ENCODE data around the gene LIME1. TPM values are rescaled to one million over a fixed set of nuclear protein-coding genes. Genes with fewer than 3 reads are reported as not detected.

LIME1 gene
- polyA plus RNA-seq, 4 donors: 4.6 to 13.6 (median 7.3) TPM

DNA sequence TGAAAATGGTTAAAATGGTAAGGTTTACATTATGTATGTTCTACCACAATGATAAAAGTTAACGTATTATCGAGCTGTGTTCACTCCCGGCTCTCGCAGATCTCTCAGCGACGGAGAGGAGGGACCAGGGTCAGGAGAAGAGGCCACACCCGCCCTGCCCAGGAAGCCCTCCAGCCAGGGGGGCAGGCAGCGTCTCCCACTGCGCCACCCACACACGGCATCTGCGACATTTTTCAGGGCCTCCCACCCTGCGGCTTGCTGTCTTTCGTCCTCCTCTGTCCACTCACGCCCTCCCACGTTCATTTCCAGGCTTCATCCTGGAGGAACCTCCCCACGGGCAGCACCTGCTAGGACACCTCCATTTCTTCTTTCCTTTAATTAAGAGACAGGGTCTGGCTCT lies 51.3 kb downstream of the LIME1 start:
- DNase-seq (ENCODE audit: low read depth in 4 of 4, low spot score in 3 of 4): no peak

Other genes starting within 250 kb of the LIME1 start
- 1 to 10 TPM in 3 of 4 donors, under 1 TPM in 1; 0.56 to 3.8 (median 1.4) TPM for gene EEF1A2, start 237.6 kb upstream of the LIME1 start, polyA plus RNA-seq (ENCODE audit: insufficient read length in 4 of 4)
- 100 to 1,000 TPM; 159 to 425 (median 233) TPM for gene PPDPF, start 215.9 kb upstream of the LIME1 start, polyA plus RNA-seq (ENCODE audit: insufficient read length in 4 of 4)
- gene PTK6, start 199.3 kb upstream of the LIME1 start, polyA plus RNA-seq (ENCODE audit: insufficient read length in 4 of 4): 1 to 10 TPM in 2 of 4 donors, under 1 TPM in 2; 0.44 to 1.1 (median 0.81) TPM
- gene SRMS, start 188.9 kb upstream of the LIME1 start, polyA plus RNA-seq (ENCODE audit: insufficient read length in 4 of 4): under 1 TPM in 3 of 4 donors, not detected in 1; 0.17 to 0.31 (median 0.24) TPM
- gene FNDC11, start 182.5 kb upstream of the LIME1 start, polyA plus RNA-seq (ENCODE audit: insufficient read length in 4 of 4): 1 to 10 TPM in 3 of 4 donors, under 1 TPM in 1; 0.90 to 2.1 (median 1.1) TPM
- 10 to 100 TPM; 10.1 to 15.3 (median 11.2) TPM for gene HELZ2, start 162.4 kb upstream of the LIME1 start, polyA plus RNA-seq (ENCODE audit: insufficient read length in 4 of 4)
- gene GMEB2, start 109.6 kb upstream of the LIME1 start, polyA plus RNA-seq (ENCODE audit: insufficient read length in 4 of 4): 10 to 100 TPM in 3 of 4 donors, 1 to 10 TPM in 1; 9.4 to 12.7 (median 10.7) TPM
- gene STMN3, start 83.2 kb upstream of the LIME1 start, polyA plus RNA-seq (ENCODE audit: insufficient read length in 4 of 4): 10 to 100 TPM; 23.5 to 39.7 (median 29.3) TPM
- 10 to 100 TPM; 15.8 to 18.2 (median 17.6) TPM for gene RTEL1, start 78.4 kb upstream of the LIME1 start, polyA plus RNA-seq (ENCODE audit: insufficient read length in 4 of 4)
- gene TNFRSF6B, start 40.0 kb upstream of the LIME1 start, polyA plus RNA-seq (ENCODE audit: insufficient read length in 4 of 4): 1 to 10 TPM; 1.1 to 2.7 (median 1.6) TPM
- gene ARFRP1, start 28.7 kb upstream of the LIME1 start, polyA plus RNA-seq (ENCODE audit: insufficient read length in 4 of 4): 10 to 100 TPM; 29.9 to 41.3 (median 34.4) TPM
- 10 to 100 TPM; 15.2 to 24.6 (median 18.0) TPM for gene ZGPAT, start 28.6 kb upstream of the LIME1 start, polyA plus RNA-seq (ENCODE audit: insufficient read length in 4 of 4)
- gene SLC2A4RG, start 3.1 kb downstream of the LIME1 start, polyA plus RNA-seq (ENCODE audit: insufficient read length in 4 of 4): 100 to 1,000 TPM in 1 of 4 donors, 10 to 100 TPM in 3; 75.7 to 142 (median 80.1) TPM
- gene ZBTB46, start 94.6 kb downstream of the LIME1 start, polyA plus RNA-seq (ENCODE audit: insufficient read length in 4 of 4): 10 to 100 TPM; 16.7 to 20.1 (median 18.0) TPM
- not detected for gene ABHD16B, start 124.8 kb downstream of the LIME1 start, polyA plus RNA-seq (ENCODE audit: insufficient read length in 4 of 4)
- 10 to 100 TPM; 84.8 to 91.5 (median 87.1) TPM for gene TPD52L2, start 128.6 kb downstream of the LIME1 start, polyA plus RNA-seq (ENCODE audit: insufficient read length in 4 of 4)
- gene DNAJC5, start 158.5 kb downstream of the LIME1 start, polyA plus RNA-seq (ENCODE audit: insufficient read length in 4 of 4): 10 to 100 TPM; 28.3 to 34.5 (median 31.1) TPM
- 10 to 100 TPM; 37.8 to 53.6 (median 45.0) TPM for gene UCKL1, start 219.8 kb downstream of the LIME1 start, polyA plus RNA-seq (ENCODE audit: insufficient read length in 4 of 4)
- 10 to 100 TPM; 24.9 to 31.9 (median 26.1) TPM for gene ZNF512B, start 233.3 kb downstream of the LIME1 start, polyA plus RNA-seq (ENCODE audit: insufficient read length in 4 of 4)
- 10 to 100 TPM in 1 of 4 donors, 1 to 10 TPM in 3; 7.2 to 10.2 (median 8.3) TPM for gene SAMD10, start 243.0 kb downstream of the LIME1 start, polyA plus RNA-seq (ENCODE audit: insufficient read length in 4 of 4)
- gene PRPF6, start 244.5 kb downstream of the LIME1 start, polyA plus RNA-seq (ENCODE audit: insufficient read length in 4 of 4): 10 to 100 TPM; 81.8 to 92.3 (median 84.5) TPM

Measured in right renal pelvis (tissue), 4 donors.